ENCODE measurements around the gene RABEP1.

GRCh38 chr17:5330981-5331380, 48.9 kb downstream of the RABEP1 start:
- TF ChIP-seq CTCF (IDR thresholded peaks at IDR 0.05) (no peak), POLR2A (IDR thresholded peaks at IDR 0.05) (no peak)

All from adrenal gland (tissue), 5 donors.